ENCODE measurements around the gene MRAS.

The MRAS gene

DNA sequence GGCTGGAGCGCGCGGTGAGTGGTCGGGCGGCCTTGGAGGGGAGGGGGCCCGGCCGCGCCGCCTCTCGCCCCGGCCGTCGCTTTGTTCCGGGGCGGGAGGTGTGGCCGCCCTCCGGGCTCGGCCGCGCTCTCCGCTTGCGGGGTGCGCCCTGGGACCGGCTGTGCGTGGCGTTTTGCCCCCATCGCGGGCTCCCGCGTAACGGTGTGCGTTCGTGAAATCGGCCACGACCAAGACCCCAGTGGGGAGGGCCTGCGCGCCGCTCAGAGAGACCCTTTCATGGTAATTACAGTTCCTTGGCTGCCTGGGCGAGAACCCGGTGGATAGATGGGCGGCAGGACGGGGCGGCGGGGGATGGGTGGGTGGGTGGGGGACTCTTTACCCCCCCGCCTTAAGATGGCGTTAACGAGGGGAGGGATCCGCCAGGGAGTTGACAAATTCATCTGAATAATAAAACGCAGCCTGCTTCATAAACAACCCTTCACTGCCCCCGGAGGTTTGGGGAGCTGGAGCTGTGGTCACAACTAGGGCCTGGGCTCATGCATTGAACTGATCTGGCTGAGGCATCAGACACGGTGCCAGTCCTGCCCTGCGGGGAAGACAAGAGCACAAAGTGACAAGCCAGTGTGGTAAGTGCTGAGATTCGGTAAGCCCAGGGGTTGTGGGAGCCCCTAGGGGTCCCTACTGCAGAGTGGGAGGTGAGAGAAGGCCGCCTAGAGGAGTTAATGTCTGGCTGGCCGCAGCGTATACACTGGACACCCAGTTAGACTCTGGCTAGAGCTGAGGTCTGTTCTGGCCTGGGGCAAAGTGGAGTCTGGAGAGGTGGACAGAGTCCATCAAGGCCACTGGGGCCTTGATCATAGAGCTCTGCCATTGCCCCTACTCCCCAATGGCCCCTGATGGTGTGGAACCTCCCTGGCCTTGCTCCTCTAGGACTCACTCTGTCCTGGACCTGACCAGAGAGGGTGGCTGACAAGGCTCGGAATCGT lies 668 bp downstream of the MRAS start:
- no peak for DNase-seq (ENCODE audit: insufficient read length)
- FAIRE-seq: no peak
- TF ChIP-seq POLR2AphosphoS5 (IDR thresholded peaks at IDR 0.05; ENCODE audit: low read depth, low read length) (no peak), POLR2A (IDR thresholded peaks at IDR 0.05; ENCODE audit: low read depth, low read length) (no peak), TAF1 (IDR thresholded peaks at IDR 0.05; ENCODE audit: borderline replicate concordance, low read depth, low read length) (no peak)

DNA sequence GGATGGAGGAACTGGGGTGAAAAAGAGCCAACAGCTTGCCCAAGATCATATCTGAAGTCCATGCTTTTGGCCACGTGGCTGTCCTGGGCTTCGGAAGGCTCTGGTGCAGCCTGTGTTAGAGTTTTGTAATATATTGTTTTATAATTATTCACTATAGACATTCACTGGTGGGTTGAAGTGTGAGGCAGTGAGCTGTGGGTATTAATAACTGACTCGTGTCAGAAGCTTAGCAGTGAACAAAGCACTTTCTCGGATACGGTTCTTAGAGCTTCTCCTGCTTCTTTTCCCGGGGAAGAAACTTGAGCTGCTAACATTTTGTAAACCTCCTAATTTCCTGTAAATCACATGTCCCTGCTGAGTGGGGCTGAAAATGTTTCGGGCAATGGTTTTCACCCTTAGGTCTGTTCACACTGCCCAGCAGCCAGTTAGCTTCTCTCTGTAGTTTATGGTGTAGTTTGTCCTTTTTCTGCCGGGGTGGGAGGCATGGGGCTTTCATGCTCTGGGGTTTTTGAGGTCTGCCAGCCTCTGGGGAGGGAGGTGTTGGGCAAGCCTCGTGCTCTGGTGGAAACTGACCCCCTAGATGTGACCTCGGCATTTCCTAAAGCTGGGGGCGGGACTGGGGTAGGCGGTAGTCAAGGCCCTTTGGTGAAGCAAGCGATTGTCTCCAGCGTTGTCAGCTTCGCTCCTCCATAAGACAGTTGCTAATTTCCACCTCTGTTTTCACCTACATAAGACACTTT lies 1.7 kb downstream of the MRAS start:
- TF ChIP-seq TAF1 (IDR thresholded peaks at IDR 0.05; ENCODE audit: borderline replicate concordance, low read depth, low read length) (no peak), POLR2A (IDR thresholded peaks at IDR 0.05; ENCODE audit: low read depth, low read length) (no peak), POLR2AphosphoS5 (IDR thresholded peaks at IDR 0.05; ENCODE audit: low read depth, low read length) (no peak)
- FAIRE-seq: no peak
- no peak for DNase-seq (ENCODE audit: insufficient read length)

DNA sequence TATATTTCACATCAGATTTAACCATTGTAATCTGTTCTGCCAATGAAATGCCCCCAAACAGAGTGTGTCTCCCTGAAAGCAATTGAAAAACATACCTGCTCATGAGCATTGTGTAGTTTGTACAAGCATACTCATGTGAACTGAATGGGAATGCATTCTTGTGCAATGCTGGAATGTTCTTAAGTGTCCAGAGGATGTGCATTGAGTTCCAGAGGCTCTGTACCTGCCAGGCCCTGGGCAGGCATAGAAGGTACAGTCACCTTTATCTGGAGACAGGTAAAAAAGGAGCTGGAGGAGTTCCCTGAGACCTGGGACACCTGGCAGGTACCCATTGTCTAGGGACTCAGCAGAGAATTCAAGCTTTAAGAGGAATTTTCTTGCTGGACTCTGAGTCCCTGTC lies 2.8 kb downstream of the MRAS start:
- FAIRE-seq (no peak), DNase-seq (ENCODE audit: insufficient read length) (no peak)
- no peak for TF ChIP-seq POLR2AphosphoS5 (IDR thresholded peaks at IDR 0.05; ENCODE audit: low read depth, low read length)
- TF ChIP-seq POLR2A (IDR thresholded peaks at IDR 0.05; ENCODE audit: low read depth, low read length): no peak
- TF ChIP-seq TAF1 (IDR thresholded peaks at IDR 0.05; ENCODE audit: borderline replicate concordance, low read depth, low read length): no peak

DNA sequence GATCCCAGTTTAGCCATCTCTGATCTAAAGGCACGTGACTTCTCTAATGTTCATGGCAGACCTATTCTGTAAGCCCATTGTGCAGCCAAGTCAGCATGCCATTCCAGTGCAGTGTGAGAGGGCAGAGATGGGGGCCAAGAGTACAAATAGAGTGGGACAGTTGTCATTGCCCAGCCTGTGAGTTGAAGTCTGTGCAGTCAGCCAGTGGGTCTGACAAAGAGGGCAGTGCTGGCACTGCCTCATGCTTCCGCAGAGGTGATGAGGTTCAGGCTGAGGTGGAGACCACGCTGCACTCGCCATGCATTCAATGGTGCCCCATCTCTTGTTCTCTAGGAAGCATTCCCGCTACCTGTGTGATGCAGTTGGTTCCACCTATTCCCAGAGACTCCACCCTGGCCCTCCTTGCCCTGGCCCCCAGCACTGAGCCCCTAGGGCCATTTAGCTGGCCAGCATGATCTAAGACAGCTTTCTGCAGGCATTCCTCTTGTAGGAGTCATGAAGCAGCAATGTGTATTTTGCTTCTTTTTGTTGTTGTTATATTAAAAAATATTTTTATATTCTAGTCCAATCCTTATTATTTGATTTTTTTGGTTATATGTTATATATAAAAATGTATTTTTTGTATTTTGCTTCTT lies 3.7 kb downstream of the MRAS start:
- DNase-seq (ENCODE audit: insufficient read length) (no peak), FAIRE-seq (no peak)
- TF ChIP-seq POLR2AphosphoS5 (IDR thresholded peaks at IDR 0.05; ENCODE audit: low read depth, low read length) (no peak), POLR2A (IDR thresholded peaks at IDR 0.05; ENCODE audit: low read depth, low read length) (no peak), TAF1 (IDR thresholded peaks at IDR 0.05; ENCODE audit: borderline replicate concordance, low read depth, low read length) (no peak)

DNA sequence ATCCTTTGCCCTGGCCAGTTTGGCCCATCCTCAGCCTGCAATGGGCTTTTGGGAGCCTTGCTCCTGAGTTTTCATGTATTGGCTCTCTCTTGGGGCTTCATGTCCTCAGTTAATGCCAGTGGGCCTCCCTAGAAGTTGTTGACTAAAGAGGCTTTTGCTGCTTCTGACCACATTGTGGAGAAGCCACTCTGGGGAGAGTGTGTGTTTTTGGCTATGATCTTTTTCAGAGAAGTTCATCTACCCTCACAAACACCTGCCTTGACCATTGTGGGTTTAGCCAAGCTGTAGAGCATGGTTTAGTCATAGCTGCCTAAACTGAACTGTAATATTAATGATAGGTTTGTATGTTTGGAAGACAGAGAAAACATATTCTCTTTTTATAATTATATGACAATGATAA lies 6.0 kb downstream of the MRAS start:
- no peak for FAIRE-seq
- no peak for DNase-seq (ENCODE audit: insufficient read length)
- TF ChIP-seq TAF1 (IDR thresholded peaks at IDR 0.05; ENCODE audit: borderline replicate concordance, low read depth, low read length) (no peak), POLR2AphosphoS5 (IDR thresholded peaks at IDR 0.05; ENCODE audit: low read depth, low read length) (no peak), POLR2A (IDR thresholded peaks at IDR 0.05; ENCODE audit: low read depth, low read length) (no peak)

DNA sequence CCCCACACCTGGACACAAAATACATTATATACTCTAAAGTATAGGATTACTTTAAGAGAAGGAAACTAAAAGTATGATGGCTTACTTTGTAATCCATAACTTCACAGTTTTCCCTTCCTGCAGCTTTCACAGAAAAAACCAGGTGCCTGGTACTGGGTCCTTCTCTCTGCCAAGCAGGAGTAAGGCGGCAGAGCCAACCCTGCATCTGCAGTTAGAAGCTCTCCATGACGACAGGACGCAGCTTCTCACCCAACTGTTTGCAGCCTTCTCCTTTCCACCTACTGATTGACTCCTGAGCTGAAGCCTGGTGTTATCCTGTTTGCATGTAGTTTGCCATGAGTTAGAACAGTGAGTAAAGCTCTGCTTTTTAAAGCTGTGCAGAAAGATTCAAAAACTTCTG lies 6.7 kb downstream of the MRAS start:
- no peak for FAIRE-seq
- no peak for DNase-seq (ENCODE audit: insufficient read length)

DNA sequence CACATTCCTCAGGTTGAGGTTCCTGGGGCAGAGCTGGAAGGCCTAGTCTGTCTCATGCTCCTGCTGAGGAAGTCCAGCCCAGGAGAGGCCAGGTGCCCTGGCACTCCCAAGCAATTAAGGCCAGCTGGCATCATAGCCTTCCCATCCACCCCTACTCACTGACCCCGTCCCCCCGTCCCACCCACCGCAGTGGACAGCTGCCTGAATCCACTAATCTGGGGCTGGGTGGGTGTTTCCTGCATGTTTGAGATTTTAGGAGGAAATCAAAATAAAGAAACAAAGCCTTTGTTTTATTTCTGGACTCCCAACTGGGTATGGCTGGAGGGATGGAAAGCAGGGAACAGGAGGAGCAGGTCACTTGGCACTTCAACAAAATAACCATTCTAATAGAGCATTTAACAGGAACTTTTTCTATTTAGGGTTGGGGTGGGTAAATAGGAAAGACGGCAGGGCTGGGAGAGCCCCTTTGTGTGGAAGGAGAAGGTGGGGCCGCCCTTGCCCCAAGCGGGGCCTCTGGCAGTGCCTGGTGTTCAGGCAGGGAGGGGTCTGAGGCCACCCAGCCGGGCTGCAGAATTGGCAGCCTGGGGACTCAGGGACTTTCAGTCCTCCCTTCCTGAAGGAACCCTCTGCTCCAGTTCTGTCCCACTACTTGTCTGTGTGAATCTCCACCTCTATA lies 8.5 kb downstream of the MRAS start:
- DNase-seq (ENCODE audit: insufficient read length): no peak
- FAIRE-seq: no peak
- TF ChIP-seq TAF1 (IDR thresholded peaks at IDR 0.05; ENCODE audit: borderline replicate concordance, low read depth, low read length): no peak
- TF ChIP-seq POLR2A (IDR thresholded peaks at IDR 0.05; ENCODE audit: low read depth, low read length): no peak
- no peak for TF ChIP-seq POLR2AphosphoS5 (IDR thresholded peaks at IDR 0.05; ENCODE audit: low read depth, low read length)

More for the DNA sequence above, 6.7 kb downstream of the MRAS start:
- no peak for TF ChIP-seq TAF1 (IDR thresholded peaks at IDR 0.05; ENCODE audit: borderline replicate concordance, low read depth, low read length)
- TF ChIP-seq POLR2AphosphoS5 (IDR thresholded peaks at IDR 0.05; ENCODE audit: low read depth, low read length): no peak
- TF ChIP-seq POLR2A (IDR thresholded peaks at IDR 0.05; ENCODE audit: low read depth, low read length): no peak

DNA sequence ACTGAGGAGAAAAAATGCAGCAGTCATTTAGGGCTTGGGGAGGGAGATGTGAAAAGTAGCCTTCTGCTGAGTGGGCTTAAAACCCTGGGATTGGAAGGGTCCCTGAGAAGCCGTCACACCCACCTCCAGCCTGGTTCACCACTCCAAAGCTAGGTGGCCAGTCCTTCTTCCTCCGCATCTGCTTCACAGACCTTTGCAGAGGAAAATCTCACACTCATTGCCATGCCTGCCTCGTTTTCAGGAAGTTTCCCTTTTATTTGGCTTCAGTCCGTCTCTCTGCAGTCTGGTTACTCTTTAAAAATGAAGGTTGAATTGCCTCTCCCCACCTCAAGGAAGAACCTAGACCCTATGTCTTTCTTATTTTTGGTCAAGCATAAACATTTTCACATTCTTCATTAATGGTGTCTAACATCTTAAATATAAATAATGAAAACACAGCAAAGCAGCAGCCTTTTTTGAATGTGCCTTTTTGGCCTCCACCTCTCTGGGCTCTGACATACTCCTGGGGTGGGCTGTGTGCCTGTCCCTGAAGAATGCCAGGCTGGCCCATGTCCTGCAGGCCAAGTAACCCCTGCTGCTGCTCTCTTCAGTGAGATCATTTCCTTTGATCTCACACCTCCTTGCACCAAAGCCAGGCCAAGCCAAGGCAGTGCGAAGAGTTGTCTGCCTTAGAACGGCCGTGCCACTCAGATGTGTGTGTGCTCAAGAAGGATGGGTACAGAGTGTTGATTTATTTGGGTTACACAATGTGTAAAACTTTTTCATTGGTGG lies 11.0 kb downstream of the MRAS start:
- FAIRE-seq (no peak), DNase-seq (ENCODE audit: insufficient read length) (no peak)
- no peak for TF ChIP-seq POLR2A (IDR thresholded peaks at IDR 0.05; ENCODE audit: low read depth, low read length)
- TF ChIP-seq POLR2AphosphoS5 (IDR thresholded peaks at IDR 0.05; ENCODE audit: low read depth, low read length): no peak
- no peak for TF ChIP-seq TAF1 (IDR thresholded peaks at IDR 0.05; ENCODE audit: borderline replicate concordance, low read depth, low read length)

DNA sequence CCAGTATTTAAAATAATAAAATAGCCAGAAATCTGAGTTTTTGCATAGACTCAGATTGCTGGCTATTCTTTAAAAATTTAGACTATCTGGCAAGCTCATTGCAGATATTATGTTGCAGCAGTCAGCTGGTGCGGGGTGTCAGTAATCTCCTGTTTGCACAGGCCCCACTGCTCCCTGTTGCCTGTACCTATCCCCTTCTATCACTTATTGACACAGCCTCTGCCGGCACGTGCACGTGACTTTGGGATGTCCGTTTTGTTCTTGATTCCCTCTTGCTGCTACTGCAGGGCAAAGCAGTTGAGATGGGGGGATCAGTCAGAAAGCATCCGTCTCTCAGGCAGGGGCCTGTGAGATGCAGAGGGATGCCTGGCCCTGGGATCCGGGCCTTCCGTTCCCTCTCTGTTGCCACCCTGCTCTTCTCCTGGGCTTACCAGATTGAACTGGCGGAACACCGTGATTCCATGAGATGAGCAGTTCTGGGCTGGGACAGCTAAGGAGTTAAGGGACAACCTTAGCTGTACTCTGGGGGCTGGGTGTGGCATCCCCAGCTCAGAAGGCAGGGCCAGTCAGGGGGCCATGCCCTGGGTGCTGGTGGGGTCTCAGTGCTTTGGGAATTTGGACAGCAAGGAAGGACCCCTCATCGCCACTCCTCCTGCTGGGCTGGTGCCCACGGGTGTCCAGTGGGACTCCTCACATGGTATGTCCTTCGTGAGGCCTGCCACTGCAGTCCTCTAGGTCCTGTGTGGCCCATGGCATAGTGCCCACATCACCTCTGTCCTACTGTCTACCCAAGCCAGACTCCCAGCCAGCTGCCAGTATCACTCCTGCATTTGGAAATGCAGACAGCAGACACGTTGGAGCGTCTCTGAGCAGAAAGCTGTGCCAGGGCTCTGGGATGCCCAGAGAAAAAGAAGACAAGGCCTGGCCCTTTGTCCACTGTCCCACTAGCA lies 11.8 kb downstream of the MRAS start:
- TF ChIP-seq TAF1 (IDR thresholded peaks at IDR 0.05; ENCODE audit: borderline replicate concordance, low read depth, low read length) (no peak), POLR2AphosphoS5 (IDR thresholded peaks at IDR 0.05; ENCODE audit: low read depth, low read length) (no peak), POLR2A (IDR thresholded peaks at IDR 0.05; ENCODE audit: low read depth, low read length) (no peak)
- DNase-seq (ENCODE audit: insufficient read length) (no peak), FAIRE-seq (no peak)

All from GM12892 (cell line).